CD4-positive, alpha-beta T cell treated with Interleukin-12 subunit alpha and Interleukin-12 subunit beta, for 1 hour (primary cell): Measurements from ENCODE around the gene C6orf89.
A peak's percentile ranks its signal among the peaks of the same experiment; 100 is the strongest.

Source experiments
- DNase-seq: peaks from one replicate; pipeline ENCODE4 v3.0.0-alpha.2; 2020

The C6orf89 gene

DNA sequence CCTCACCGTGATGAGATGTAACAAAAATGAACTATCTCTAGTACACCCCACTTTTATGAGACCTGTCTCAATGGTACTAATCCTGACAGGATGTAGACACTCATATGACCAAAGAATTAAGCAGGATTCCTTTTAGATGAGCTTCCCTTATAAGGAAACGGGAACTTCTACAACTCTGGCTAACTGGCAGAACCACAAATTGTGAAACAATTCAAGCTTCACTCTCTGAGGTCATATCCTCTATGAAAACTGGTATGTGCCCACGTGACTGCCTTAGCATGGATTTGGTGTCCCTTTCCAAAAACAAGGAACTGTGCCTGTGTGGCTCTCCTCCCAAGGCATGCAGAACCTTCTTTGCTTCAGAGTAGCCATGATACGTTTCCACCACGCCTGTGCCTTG lies 32.4 kb upstream of the C6orf89 start:
- no peak for DNase-seq

DNA sequence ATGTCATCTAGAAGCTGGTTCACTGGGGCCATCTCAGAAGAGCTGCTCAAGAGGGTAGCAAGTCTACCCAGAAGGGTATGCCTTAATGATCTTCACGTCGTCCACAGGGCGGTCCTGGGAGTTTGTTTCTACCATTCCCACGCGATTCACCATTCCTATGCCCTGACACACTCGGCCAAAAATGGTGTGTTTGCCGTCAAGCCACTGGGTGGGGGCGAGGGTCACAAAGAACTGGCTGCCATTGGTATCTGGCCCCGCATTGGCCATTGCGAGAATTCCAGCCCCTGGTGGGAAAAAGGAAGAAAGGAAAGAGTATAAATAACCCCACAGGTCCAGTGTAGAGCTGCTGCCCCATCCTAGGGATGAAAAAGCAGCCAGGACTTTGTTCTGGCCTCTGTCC lies 30.0 kb upstream of the C6orf89 start:
- no peak for DNase-seq

DNA sequence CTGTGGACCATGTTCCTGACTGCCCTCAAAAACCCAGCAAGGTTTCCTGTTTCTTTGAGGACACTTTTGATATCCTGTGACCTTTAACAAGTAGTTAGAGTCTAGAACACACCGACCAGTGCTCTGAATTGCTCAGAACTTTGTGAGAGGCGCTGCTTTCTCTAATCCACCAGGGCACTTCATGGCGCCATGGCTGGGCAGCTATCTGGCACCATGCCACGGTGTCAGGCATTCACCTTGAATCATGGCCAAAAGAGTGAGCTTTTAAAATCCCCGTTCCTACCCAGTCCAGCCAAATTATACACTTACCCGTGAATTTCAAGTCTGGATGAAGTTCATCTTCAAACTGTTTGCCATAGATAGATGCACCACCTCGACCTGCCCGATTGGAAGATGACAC lies 29.5 kb upstream of the C6orf89 start:
- DNase-seq: no peak

DNA sequence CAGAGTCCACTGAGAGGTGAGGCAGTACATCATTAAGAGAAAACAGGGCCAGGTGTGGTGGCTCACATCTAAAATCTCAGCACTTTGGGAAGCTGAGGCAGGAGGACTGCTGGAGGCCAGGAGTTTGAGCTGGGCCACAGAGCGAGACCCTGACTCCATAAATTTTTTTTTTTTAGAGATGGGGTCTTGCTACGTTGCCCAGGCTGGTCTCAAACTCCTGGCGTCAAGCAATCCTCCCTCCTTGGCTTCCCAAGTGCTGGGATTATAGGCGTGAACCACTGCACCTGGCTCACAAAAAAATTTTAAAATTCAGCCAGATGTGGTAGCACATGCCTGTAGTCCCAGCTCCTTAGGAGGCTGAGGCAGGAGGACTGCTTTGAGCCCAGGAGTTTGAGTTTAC lies 28.4 kb upstream of the C6orf89 start:
- DNase-seq: no peak

DNA sequence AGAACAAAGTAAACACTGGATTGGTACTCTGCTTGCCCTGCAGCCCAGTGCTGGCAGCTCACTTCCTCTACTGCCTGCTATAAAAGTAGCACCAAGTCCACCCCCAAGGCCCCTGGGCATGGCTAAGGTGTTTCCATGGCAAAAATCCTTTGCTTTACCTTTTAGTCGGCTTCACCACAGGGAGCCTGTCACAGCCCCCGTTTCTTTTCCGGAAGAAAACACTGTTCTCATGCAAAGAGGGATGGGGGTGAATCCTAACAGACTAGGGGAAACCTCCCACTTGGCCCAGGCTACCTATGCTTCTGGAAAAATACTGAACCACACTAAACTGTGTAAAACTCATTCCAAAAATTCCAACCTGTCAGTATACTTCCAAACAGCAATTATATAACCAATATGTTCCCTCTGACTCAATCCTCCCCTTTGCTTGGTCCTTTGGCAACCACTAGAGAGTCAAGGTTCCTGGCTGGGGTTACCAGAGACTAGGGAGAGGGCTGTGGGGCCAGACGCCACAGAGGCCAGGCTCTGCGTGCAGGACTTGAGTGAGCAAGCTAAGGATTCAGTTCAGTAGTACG lies 27.3 kb upstream of the C6orf89 start:
- no peak for DNase-seq

DNA sequence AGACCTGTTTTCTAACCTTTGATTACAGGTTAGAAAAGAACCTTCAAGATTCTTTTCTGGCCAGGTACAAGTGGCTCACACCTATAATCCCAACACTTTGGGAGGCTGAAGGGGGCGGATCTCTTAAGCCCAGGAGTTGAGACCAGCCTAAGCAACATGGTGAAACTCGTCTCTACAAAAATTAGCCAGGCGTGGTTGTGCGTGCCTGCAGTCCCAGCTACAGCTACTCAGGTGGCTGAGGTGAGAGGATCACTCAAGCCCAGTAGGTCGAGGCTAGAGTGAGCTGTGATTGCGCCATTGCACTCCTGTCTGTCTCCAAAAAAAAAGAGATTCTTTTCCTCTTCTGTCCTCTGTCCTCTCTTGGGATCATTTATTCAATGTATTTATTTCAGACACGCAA lies 25.6 kb upstream of the C6orf89 start:
- DNase-seq: no peak

DNA sequence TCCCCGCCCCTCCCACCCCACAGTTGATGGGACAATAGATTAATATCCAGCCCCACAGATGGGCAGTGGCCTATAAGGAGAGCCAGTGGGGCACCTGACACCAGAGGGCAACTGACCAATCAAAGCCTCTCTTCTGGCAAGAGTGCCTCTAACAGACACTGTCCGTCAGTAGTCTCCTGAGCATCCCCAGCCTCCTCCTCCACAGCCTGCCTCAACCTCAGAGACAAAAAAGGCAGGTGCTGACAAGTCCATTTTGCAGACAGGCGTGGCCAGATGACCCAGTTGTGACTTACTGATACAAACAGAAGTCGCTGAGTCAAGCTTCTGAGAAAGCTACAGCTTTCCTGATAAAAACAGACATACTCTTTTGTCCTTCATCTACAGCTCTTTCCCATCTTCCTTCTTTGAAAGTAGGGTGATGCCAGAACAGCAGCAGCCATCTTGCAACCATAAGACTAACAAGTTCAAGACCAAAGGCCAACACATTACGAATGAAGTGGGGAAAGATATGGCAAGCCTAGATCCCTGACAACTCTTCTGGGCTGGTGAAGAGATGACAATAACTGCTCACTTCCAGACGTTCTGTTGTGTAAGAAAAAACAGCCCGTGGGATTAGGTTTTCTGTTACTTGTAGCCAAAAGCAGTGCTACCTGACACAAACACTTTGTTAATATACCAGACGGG lies 23.4 kb upstream of the C6orf89 start:
- no peak for DNase-seq

DNA sequence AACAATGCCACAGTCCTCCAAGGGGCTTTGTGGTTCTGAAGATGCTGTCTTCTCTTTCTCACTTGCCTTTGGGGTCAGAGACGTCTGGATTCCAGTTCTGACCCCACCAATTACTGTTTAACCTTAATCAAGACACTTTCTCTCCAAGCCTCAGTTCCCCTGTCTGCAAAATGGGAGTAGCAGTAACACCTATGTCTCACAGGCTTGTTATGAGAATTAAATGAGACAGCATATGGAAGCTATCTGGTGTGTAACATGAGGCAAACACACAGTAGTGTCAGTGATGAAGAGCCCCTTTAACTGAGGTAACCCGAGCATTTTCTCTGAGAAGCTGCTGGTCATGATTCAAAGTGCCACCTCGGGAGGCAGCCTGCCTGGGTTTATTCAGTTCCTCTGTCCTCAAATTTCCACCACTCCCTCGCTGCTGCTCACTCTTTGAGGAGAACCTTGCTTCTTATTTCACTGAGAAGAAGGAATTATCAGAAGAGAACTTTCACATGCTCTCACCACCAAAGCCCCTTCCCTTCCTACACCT lies 22.8 kb upstream of the C6orf89 start:
- no peak for DNase-seq

DNA sequence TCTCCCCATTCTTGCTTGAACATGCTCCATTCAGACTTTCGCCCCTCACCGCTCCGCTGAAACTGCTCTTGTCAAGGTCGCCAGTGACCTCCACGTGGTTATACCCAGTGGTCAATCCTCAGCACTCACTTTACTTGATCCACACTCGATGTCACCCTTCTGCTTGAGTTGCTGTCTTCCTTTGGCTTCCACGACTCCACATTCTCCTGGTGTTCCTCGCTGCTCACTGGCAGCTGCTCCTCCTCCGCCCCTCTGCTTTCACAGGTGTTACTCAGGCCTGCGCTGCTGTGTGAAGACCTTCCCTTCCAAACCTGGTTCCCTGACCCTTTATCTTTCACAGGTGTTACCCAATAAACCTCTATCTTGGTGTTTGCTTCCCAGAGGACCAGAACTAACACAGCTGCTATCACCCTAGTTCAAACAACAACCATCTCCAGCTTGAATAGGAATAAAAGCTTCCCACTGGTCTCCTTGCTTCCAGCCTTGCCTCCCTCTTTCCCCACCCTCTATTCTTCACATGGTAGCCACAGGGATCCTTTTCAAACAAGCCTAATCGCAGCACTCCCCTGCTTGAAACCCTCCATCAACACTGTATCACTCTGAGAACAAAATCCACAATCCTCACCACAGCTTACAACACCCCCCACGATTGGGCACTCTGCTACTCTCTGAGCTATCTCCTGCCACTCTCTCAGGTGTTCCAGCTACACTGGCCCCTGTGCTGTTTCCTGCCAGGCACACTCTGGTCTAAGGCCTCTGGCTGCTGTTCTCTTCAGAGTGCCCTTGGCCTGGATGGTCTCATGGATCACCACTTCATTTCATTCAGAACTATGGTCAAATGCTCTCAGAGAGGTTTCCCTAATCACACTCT lies 21.8 kb upstream of the C6orf89 start:
- DNase-seq: no peak

DNA sequence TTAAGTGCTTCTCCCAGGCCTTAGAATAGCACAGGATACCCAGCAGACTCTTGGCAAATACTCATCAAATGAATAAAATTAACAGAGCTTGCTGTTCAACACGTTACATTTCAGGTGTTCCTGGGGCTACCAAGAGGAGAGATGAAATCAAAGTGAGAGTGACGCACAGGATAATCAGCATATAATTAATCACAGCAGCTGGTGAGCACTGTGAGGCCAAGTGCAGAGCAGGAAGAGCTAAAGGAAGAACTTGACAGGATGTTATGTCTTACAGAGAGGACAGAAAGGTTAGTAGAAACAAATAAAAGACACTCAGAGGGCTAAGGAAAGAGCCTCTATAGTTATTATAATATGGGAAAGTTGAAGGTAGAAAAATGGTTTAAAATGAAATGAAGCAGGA lies 19.9 kb upstream of the C6orf89 start:
- DNase-seq: no peak

DNA sequence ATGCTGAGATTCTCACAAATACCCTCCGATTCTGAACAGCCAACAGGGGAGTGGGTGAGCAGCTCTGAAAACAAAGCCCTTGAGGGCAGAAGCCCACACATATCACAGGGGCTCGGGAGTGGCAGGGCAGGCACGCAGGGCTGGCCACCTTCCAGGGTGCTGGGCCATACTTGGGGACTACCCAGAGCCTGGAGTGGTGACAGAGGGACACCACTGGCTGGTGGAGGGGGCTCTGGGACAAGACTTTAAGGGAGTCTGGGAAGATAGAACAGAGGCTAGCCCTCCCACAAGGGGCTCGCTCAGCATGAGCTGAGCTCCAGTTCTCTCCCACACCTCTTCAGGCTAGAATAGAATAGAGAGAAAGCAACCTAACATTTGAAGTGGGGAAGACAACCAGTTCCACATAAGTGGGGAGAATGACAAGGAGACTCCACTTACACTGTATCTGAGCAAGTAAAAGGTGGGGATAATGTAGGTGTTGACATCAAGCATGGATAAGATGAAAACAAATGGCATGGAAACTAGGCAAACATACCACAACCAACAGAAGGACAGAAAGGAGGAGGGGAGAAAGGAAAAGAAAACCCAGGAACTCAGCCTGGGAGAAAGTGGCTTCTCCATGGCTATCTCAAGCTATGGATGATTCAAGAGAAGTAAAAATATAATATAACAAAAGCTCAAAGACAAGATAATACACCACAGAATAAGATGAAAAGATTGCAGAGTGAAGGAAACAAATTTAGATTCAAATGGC lies 18.1 kb upstream of the C6orf89 start:
- DNase-seq: no peak

DNA sequence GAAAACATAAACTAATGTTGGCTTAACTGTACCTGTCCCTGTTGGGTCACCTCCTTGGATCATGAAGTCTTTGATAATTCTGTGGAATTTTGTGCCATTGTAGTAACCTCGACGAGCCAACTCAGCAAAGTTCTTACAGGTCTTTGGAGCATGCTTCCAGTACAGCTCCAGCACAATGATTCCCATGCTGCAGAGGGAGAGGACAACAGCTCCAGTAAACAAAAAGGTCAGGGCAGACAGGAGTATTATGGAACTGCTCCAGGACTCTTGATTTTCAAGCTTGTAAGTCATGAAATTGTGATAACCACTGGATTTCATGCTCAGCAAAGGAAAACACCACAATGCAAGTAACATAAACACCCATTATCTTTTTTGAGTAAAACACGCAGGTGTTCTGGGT lies 14.1 kb upstream of the C6orf89 start:
- no peak for DNase-seq

DNA sequence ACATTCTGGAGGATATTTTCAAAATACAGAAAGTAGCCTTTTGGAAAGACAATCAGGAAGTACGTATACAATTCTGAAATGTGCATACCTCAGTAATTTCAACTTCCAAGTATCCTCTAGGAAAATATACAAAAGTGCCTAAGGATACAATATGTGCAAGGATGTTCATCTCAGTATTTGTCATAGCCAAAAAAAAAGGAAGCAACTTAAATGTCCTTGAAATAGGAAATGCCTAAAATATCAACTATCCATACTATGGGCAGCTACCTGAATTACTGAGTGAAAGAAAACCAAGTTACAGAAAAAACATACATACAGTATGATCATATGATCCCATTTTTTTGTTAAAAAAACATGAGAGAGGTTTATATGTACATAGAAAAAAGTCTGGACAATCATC lies 12.6 kb upstream of the C6orf89 start:
- no peak for DNase-seq

DNA sequence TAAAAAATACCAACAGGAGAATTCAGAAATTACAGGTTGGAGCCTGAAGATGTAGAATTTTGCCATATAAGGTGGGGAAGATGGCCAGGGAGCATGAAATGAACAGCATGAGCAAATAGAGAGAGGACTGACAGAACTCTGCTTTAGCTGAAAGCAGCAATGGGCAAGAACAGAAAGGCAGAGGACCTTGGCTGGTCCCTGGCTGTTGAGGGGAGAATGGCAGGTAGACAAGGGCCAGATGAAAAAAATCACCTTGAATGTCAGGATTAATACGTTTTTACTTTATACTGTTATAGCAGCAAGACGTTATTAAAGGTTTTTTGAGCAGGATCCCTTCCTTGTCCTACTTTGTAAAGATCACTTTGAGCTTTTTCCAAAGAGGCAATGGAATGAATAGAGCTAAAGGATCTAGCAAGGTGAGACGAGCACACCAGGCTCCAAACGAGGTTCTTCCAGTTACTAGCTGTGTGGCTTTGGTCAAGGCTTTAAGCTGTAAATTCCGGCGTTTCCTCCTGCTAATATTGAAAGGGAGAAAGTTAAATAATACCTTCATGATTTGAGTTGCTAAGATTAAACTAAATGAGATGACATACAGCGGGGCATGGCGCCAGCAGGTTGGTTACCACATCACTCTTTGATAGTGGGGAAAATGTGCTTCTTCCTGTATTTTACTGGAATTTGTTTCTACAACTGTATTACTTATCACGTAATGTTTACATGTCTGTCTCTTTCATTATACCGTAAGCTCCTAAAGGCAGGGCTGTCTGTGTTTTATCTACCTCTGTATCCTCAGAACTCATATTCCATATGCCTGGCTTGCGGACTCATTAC lies 11.9 kb upstream of the C6orf89 start:
- no peak for DNase-seq

DNA sequence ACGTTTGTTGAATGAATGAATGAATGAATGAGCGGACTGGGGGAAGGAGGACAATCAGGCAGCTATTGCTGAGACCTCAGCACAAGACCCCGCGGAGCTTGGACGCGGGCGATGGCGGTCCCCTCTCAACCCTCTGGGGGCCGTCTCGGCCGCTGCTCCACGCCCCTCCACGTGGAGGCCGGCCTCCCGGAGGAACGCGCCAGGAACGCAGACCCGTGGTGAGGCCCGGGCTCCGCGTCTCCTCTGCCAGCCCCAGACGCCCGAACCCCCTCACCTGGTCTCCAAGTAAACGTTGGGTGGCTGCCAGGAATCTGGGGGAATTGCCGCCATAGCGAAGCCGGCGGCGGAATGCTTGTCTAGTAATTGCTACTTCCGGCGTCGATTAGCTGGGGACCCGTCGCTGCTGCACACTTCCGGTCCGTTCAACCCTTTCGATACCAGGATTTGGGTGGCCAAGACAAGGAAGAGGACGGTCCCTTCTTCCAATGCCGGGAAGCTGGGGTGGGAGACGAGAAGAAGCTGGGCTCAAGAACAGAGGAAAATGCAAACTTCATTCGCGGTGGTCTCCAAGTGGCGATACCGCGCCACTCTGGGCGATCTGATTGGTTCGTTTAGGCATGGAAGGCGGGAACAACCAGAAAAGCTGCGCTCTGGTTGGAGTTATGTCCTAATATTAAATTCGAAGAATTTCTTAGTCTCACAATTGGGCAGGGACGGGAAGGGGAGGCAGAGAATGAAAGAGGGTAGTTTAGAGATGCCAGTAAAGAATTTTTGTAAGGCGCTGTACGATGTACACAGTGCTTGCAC lies 11.1 kb upstream of the C6orf89 start, which contains the start of gene PPIL1:
Gene PPIL1 (minus strand): TSS at position 361 of the 807 bp plus-strand sequence. CDS start 31 bp downstream, at position 330.
- peak; percentile 89 for DNase-seq

DNA sequence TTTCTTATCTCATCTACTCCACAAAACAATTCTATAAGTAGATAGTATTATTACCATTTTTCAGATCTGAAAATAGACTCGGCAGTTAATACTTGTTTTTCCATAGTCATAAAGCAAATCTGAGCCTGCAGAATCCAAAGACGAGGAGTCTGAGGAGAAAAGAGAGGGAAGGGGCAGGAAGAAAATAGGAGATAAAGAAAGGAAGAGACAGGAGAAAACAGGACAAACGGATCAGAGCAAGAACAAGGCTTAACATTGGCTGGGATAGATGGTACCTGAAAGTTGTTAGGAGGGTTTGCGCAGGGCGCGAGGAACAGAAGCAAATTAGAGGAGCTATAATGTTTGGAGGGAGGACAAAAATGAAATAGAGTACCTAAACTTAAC lies 10.5 kb upstream of the C6orf89 start:
- DNase-seq: no peak

DNA sequence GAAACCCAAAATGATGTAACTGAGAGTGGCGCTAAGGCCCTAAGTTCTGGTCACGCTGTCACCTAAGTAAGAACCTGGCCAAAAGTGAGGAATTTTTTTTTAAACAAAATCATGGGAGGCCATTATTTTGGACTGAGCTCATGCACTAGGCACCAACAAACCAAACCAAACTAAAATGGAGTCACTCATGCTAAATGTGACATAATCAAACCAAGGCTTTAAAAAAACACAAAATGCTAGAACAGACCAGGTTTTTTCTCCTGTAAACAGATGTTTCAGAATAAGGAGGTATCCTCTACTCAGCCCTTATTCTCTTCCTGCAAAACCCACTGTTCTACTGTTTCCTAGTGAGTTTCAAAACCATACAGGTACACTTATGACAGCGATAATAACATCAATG lies 1.1 kb upstream of the C6orf89 start:
- no peak for DNase-seq

DNA sequence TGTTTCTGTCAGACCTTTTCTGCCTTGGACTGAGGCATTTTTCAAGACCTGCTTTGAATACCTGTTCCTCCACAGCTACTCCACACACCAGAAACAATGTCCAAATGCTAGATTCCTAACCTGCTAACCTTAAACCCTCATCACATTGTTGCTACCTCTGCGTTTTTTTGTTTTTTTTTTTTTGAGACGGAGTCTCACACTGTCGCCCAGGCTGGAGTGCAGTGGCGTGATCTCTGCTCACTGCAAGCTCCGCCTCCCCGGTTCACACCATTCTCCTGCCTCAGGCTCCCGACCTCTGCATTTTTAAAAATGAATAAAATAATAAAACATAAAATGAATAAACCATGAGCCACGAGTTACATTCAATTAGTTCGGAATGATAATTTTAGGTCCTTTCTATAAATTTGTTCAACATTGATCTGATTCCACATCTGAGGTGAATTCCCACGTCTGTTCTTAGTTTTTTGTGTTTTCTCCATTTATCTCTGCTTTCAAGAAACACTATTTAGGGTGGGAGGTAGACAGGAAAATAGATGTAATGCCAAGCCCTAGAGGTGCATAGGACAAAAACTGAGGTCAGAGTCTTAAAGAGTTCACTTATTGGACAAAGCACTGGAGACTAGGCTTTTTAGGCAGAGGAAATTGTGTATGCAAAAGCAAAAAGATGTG lies 1.3 kb downstream of the C6orf89 start:
- no peak for DNase-seq

DNA sequence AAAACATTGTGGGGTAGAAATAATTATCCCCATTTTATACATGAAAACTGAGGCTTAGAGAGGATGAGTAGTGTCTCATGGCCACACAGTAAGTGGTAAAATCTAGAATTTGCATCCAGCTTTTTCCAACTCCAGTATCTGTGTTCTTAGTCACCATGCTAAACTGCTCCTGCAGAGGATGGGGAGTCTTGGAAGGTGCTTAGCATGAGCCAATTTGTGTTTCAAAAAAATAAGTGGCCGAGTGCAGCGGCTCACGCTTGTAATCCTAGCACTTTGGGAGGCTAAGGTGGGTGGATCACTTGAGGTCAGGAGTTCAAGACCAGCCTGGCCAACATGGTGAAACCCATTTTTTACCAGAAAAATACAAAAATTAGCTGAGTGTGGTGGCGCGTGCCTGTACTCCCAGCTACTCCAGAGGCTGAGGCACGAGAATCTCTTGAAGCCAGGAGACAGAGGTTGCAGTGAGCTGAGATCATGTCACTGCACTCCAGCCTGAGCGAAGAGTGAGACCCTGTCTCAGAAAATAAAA lies 2.4 kb downstream of the C6orf89 start:
- no peak for DNase-seq
